HG02943 (cell line): Measurements from ENCODE around the gene PPP1R1B.

Experiments used
- ATAC-seq: cut with Tn5 transposase; IDR thresholded peaks from one replicate; pipeline ENCODE4 v1.9.1; 2021; ENCODE audit warnings: mild to moderate bottlenecking, low read depth, moderate library complexity; ENCODE audit not compliant: unreplicated experiment

The PPP1R1B gene

GRCh38 chr17:39666231-39666600 lies 39.5 kb downstream of the PPP1R1B start:
- no peak for ATAC-seq

- no peak for ATAC-seq
Measured at GRCh38 chr17:39666601-39667261, 40.0 kb downstream of the PPP1R1B start.

- no peak for ATAC-seq
Measured at GRCh38 chr17:39667262-39667944, 40.7 kb downstream of the PPP1R1B start.

- ATAC-seq: no peak
Measured at GRCh38 chr17:39667945-39668924, 41.5 kb downstream of the PPP1R1B start, which contains the start of gene PNMT. Gene PNMT, plus strand, starts transcription at chr17:39668453. Its CDS starts 23 bp downstream, at chr17:39668476.

- no peak for ATAC-seq
Measured at GRCh38 chr17:39669897-39670735, 43.4 kb downstream of the PPP1R1B start.

GRCh38 chr17:39670746-39671145 lies 44.0 kb downstream of the PPP1R1B start:
- no peak for ATAC-seq

- ATAC-seq: no peak
Measured at GRCh38 chr17:39671651-39672521, 45.1 kb downstream of the PPP1R1B start.

- no peak for ATAC-seq
Measured at GRCh38 chr17:39672522-39673334, 46.0 kb downstream of the PPP1R1B start.

- no peak for ATAC-seq
Measured at GRCh38 chr17:39673335-39674081, 46.8 kb downstream of the PPP1R1B start.

GRCh38 chr17:39674179-39674578 lies 47.4 kb downstream of the PPP1R1B start:
- ATAC-seq: no peak

GRCh38 chr17:39674702-39675389 lies 48.1 kb downstream of the PPP1R1B start:
- ATAC-seq: no peak

GRCh38 chr17:39675390-39676082 lies 48.8 kb downstream of the PPP1R1B start:
- no peak for ATAC-seq

- no peak for ATAC-seq
Measured at GRCh38 chr17:39676198-39676819, 49.6 kb downstream of the PPP1R1B start.

- ATAC-seq: no peak
Measured at GRCh38 chr17:39677072-39677471, 50.3 kb downstream of the PPP1R1B start.

GRCh38 chr17:39677542-39678339 lies 51.0 kb downstream of the PPP1R1B start:
- ATAC-seq: no peak
